Activated CD8-positive, alpha-beta memory T cell treated with anti-CD3 and anti-CD28 coated beads, Interleukin-2, amount 50 U/mL, for 1 hour (primary cell): Measurements from ENCODE around the gene TENM3.

ENCODE experiments used
- DNase-seq: peaks from one replicate; pipeline ENCODE4 v3.0.0-alpha.2; 2020; ENCODE audit errors: extremely low read depth

Gene TENM3

DNA sequence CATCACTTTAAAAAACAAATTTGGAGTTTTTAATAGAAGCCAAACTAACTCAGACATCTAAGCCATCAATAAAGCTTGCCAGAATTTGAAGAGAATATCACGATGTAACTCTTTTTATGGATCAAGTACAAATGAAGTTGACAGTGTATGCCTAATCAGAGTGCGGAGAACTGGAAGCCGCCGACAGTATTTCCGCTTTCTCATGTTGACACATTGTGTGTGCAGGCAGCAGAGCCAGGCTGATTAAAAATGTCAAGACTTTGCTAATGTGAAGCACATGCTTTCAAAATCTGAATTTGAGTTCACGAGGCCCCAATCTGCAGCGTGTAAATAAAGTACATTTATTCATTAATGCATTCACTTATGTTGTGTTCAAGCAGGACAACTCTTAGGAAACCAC lies 161.2 kb downstream of the TENM3 start:
- no peak for DNase-seq

DNA sequence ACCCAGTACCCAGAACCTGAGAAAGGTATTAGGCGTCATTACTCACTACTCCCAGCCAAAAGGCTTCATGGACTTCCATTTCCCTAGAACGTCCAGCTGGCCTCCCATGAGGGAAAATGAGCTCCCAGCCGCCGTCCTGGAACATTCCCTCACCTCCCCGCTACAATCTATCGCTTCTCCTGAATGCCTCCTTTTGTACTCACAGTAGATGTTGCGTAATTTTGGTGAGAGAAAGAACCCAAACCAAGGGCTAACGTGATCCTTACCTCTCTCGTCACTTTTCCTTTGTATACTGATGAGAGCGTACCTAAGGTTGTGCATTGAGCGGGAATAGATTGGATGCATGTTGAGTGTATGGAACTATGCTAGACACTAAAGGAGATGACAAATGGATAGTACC lies 161.9 kb downstream of the TENM3 start:
- DNase-seq: no peak

DNA sequence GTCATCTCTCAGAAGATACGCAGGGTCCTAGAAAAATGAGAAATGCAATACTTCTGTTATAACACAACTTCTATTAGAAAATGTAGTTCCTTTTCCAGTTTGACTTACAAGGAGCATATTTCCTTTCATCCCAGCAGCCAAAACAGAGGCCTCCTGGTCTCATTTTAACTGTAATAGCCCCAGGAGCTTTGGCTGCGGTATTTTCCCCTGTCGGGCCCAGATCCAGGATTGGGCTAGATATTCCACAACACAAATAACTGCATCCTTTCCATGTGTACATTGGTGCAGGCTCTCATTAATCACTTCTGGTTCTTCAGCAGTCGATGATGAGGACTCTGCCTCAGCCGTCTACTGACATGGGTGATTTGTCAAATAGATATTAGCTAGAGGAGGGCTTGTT lies 166.1 kb downstream of the TENM3 start:
- no peak for DNase-seq

DNA sequence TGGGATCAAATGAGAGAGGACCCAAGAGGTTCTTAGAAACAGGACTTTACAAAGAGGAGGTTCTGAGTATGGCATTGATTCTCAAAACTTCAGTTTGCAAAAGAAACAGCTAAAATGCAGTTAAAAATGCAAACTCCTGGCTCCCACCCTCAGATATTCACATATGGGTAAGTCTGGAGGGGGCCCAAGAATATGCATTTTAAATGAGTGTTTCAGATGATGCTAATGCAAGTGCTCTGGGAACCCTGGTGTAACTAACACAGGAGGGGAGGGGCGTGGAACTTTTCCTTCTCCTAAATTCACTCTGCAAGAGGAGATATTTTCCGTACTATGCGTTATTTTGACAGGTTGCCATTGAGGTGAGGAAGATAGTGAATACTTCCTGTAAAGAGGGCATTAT lies 168.2 kb downstream of the TENM3 start:
- no peak for DNase-seq

DNA sequence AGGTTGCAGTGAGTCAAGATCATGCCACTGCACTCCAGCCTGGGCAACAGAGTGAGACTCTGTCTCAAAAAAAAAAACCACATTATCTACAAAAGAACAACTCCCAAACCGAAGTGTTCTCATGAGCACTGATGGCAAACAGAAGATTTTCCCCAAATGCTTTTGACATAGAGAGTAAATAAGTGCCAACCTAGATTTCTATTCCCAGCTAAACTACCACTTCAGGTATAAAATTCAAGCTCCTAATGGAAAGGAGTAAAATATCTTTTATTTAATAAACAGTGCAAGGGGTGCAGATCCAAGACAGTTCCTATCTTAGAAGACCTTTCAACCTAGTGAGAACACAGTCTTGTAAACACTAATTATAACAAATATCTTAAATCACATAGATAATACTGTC lies 170.3 kb downstream of the TENM3 start:
- no peak for DNase-seq

DNA sequence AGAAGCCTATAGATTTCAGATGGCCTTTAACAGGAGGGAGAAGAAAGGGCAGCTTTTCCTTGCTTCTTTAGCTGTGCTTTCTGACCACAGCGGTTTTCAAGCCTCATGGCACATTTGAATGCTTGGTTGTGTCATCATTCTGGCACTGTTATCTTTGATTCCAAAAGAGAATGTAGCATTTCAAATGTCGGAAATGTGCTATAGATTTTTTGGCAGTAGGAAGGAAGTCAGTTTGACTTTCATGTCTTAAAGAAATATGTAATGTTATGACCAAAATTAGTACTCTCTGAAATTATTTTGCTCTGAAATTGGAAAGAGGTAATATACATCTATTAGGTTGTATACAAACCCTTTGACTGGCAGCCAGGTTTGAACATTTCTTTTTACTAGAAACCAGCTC lies 171.9 kb downstream of the TENM3 start:
- DNase-seq: no peak

DNA sequence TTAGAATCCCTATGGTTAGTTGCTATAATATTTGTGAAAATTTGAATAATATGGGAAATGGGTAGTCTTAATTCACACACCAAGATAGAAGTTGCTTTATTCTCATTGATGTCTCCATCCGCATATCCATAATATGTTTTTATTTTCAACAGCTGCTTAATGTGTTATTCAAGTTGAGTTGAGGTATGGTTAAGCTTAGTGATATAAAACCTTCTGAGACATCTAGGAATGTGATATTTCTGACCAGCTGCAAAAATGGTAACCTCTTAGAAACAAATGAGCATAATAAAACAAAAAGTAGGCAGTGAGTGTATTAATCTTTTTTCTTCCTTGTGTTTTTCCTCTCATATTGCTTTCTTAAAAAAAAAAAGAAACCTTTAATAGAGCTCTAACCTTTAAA lies 172.9 kb downstream of the TENM3 start:
- DNase-seq: no peak

DNA sequence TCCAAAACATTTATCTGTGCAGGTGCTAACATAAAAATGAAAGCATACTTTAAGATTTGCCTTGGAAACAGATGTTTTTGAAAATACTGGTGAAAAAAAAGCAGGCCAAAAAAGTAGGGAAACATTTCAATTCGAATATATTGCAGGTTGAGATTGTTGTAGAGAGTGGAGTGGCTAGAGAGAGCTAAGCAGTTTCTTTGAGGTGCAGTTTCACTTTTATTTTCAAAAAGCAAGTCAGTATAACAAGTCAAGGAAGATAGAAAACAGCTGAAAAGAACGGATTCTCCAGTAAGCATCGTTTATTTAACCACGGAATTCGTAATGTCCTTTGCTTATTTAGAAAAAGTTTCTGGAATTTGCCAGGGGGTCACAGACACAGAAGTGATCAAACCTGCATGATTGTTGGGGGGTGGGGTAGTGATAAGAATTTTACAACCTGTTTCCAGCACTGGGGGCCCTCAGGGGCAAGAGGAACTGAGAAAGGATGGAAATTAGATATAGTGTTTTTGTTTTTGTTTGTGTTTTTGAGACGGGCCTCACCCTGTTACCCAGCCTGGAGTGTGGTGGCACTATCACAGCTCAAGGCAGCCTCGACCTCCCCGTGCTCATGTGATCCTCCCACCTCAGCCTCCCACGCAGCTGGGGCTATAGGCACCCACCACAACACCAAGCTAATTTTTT lies 175.0 kb downstream of the TENM3 start:
- DNase-seq: no peak

DNA sequence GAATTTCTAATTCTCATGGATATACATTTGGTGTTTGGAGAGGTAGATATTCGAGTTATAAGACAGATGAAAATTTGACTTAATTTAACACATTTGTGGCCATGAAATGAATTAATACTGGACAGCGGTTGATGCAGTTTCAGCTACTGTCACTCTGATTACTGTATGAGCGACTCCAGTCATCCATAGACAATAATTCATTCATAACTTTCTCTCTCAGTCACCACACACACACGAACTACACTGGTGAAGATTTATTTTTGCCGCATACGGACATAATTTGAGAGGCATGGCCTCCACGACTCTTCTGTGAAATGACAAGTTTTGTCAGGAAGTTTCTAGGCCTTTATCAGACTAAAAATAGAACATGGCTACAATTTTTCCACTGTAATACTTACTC lies 177.0 kb downstream of the TENM3 start:
- DNase-seq: no peak

DNA sequence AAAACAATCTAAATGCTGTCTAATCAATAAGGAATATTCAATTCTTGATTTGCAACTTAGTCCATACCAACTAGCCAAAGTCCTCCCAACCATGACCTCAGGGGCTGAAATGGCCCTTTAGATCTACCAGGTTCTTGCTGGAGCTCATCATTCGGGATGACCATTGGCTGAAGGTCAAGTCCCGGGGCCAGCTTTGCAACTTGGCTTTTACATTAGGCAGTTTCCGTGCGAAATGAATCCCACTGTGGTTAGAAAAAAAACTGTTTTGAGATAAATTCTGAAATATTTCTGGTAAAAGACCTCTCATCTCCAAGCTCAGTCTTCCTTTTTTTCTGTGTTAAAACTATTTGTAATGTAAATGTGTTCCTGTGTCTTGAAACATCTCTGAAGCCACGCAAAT lies 178.6 kb downstream of the TENM3 start:
- no peak for DNase-seq

DNA sequence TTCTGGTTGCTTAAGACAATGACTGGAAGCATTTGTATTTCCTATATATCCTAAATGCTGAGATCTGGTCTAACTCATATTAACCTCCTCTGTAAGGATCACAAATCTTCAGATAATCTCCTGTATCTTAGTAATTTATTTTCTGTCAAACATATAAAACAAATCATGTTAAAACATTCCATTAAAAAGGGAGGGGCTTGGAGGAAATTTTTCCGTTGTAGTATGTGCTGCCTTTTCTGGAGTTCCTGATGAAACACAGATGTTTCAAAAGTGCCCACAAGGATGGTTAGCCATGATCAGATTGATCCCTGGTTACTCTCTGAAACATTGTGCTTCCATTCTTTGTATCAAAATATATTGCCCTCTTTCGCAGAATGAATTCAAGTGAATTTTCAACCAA lies 182.1 kb downstream of the TENM3 start:
- no peak for DNase-seq

DNA sequence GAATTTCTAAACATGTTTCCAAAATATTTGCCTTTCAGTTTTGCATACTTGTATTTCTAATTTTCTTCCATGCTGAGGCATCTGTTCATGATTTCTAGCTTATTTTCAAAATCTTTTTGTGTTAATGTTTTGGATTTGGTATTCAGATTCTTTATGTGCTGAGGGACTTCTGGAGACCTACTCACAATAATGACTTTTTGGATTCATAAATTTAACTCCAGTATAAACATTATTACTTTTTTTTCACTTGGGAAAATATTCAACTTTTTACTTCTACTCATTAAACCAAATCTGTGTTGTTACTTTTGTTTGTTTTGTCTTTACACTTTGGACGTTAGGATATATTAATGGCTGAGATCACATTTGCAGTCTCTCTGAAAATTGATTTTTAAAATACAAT lies 183.7 kb downstream of the TENM3 start:
- no peak for DNase-seq

DNA sequence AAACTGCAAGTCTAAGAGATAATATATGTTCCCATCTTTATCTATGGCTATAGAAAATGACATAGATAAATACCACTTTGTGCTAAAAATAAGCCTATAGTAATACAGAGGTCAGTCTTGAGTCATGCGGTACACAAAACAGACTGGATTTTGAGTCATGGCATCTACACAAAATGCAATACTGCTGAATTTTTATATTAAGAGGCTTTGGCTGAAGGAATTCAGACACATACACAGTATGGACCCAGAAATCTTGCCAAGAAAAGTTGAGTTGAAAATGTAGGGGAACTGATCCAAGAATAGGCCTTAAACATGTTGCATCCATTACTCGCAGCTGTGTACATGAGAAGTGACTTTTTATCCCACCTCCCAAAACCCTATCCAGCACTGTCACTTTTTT lies 184.4 kb downstream of the TENM3 start:
- no peak for DNase-seq

DNA sequence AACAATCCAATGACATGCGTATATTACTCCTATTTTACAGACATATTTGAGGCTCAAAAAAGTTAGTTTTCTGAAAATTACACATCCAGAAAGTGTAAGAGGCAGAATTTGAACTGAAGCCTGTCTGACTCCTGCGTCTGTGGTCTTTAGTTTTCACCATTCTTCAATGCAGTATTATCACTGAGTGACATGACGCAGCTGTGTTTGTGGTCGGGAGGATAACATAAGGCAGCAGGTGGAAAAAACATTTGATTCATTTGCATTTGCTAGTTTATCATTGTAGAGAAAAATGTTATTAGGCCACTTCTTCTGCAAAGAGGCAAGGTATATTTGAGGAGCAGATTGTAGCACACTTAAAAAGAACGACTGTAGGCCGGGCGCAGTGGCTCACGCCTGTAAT lies 186.7 kb downstream of the TENM3 start:
- no peak for DNase-seq

DNA sequence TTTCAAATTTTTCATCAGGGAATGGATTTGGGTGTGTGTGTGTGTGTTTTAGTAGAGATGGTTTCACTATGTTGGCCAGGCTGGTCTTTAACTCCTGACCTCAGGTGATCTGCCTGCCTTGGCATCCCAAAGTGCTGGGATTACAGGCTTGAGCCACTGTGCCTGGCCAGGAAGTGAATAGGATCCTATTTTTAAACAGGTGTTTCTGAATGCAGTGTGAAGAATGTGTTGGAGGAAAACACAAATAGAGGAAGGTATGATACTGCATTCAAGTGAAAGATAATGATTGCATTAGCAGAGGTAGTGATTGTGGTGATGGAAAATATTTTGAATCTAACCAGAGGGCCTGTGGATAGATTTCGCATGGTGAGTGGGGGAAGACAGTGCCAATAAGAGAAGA lies 189.6 kb downstream of the TENM3 start:
- no peak for DNase-seq

DNA sequence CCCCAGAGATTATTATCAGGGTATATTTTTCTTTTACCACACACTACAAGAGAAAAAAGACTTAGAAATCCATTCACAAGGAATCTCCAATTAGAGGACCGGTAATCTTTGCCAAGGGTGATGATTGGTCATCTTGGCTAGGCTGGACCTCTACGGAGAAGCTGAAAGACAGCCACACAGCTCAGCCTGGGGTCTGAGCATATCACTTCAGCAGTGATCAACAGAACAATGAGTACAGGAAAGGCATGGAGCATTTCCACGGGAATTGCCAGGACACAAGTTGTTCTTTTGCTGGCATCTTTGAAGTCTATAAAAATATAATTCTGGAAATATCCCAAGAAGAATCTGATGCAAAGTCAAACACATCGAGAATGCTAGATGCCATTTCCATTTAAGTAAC lies 191.5 kb downstream of the TENM3 start:
- DNase-seq: no peak

DNA sequence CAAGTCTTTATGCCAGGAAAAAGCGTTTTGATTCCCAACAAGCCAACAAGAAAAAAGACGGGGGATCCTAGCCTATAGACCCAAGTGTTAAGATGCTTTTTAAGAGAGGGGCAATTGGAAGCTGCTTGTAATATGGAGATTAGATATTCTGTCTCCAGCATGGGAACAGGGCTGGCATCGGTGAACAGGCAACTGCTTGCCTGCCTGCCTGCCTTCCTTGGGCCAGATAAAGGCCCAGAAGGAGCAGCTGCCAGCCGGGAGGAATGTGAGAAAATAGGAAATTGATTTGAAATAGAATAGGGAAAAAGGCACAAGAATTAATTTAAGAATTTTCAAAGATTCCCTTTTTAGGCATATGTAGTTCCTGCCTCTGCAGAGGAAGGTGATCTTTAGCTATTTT lies 192.2 kb downstream of the TENM3 start:
- DNase-seq: no peak

DNA sequence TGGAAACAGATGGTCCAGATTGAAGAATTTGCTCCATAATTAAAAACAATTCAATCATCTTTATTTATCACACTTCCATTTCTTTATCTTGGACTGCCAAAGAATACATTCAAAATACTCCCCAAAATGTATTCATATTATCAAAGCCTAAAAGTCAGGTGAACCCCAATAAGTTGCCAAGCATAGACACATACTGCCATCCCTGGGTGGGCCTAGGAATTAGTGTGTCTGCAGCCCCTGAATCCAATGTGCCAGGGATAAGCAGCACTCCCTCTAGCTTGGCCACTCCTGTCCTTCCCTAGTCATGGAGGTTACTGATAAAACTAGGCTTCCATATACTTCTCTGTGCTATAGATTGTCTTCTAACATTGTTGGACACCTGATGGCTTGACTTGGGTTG lies 199.9 kb downstream of the TENM3 start:
- DNase-seq: no peak

DNA sequence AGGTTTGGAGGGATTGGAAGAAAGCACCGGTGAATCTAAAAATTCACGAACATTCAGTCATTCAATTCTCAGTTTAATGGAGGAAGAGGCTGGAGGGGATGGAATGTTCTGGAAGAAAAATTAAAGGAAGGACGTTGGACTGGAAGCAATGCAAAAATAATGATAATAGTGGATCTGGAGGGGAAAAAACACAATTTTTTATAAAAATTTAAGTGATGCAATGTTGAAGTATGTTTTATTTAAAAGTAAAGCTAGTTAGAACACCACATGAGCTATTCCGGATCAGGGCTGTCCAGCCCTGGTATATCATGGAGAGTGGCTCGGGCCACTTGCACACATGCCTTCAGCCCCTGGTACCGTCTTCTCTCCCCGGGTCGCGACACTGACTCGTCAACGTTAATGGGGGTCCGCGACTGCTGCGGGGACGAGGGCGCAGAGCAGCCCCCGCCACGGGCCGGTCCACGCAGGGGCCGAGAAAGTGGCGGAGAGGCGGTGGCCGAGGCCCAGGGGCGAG lies 204.6 kb downstream of the TENM3 start:
- DNase-seq: no peak

DNA sequence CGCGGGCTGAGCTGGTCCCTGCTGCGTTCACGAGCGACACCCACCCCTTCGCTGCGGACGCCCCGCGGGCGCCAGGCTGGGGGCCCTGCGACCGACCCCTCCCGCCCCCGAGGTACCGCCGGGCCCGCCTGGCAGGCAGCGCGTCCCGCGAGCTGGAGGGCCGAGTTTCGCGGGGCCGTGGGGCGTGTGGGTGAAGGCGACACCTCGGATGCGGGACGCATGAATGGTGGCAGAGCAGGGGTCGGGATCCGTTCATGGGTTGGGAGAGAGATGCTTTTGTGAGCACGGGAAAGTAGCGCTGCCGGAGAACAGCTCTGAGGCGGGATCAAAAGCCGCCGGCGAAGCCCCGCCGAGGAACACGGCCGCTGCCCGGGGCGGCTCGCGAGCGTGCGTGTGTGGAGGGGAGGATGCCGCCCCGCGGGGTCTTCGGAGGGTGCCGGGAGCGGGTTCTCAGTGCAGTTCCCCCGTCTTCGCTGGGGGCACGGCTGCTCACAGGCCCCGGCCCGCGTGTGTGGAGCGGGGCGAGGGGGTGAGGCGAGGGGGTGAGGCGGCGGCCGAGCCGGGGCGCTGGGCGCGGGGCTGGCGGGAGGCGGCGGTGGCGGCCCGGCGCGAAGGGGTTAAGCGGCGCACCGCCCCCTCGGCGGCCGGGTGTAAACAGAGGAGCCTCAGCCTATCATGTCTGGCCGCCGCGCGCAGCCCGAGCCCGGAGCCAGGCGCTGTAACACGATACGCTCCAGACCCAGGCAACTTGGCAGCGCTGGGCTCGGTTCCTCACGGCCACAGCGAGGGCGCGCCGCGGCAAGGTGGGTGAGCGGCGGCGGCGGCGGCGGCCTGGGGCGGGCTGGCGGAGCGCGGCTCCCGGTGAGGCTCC lies 205.3 kb downstream of the TENM3 start:
- DNase-seq: no peak

DNA sequence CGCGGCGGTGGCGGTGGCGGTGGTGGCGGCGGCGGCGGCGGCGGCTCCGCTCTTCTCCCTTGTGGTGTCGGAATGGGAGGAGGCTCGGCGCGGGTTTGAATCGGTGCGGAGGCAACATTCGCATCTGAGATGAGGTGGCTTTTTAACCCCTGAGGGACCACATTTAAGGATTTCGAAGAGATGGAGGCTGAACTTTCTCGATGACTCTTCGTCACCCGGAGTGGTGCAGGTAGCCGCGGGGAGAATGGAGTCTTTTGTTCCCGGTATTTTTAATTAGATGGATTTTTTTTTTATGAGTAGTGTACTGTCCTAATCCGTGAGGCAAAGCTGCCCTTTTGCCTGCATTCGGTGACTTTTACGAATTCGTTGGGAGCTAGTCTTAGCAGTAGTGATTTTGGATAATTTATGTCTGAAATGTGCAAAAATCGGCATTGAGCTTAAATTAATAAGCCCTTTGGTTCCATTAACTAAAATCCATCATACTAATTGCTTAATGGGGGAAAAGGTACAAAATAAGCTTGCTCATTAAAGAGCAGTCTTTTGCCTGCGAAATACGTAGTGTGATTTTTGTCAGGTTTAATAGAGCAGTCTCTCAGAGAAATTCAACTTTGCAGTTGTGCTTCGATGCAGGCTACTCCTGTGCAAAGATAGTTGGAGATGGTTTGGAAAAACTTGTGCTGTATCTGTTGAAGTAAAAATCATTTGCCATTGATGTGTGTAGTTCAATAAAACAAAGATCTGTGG lies 206.2 kb downstream of the TENM3 start:
- no peak for DNase-seq

DNA sequence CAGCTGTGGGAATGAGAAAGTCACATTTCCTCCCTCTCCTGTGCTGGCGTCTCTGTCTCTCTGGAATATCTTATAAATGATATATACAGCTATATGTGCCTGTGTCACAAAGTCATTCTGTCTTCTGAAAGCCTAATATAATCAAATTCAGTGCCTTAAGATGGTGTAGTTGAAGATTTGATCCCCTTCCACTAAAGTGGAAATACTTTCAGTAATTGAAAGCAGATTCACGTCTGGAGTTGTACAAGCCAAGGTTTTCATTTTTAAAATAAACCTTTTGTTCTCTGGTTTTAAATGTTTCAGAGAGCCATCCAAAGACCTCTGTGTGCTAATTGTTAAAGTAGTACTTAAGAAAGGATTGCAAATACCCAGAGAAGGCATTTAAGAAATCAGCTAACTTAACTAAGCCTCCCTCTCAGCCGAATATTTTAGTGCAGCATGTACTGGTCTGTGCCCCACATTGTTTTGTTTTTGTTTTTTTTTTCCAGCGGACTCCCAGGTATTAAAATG lies 206.8 kb downstream of the TENM3 start:
- no peak for DNase-seq
